ENCODE measurements around the gene GALNT10. TPM values are rescaled to one million over a fixed set of nuclear protein-coding genes. Genes with fewer than 3 reads are reported as not detected.

GALNT10 gene
- total and polyA plus RNA-seq, 10 of the 15 experiments (the other 5 are each of a cell fraction or from before 2014, with no cell fraction given): 3.9 to 35.4 (median 15.5) TPM

- BruUV-seq (replicated peaks): no TSS peak
- H3K9ac ChIP-seq (ENCODE audit: control insufficient read depth, insufficient read depth, low read length): no peak overlapping the region
- H3K4me1 ChIP-seq (ENCODE audit: control insufficient read depth, insufficient read depth, low read length): no peaks in the 10 kb centered on the region
- SMC1A ChIA-PET (ENCODE audit: uncharacterized antibody, unreplicated experiment): interaction anchor here (1.2 kb wide), 1 partner anchor 11 kb away, joined by 3 read pairs; no protein-coding TSS in a partner anchor
- POLR2A ChIA-PET: no interaction called here
- H4K20me1 ChIP-seq (ENCODE audit: control insufficient read depth, insufficient read depth): no peaks in the 10 kb centered on the region
- in situ Hi-C loops (cut with MboI) (no loop called here), intact Hi-C loops (cut with micrococcal nuclease; ENCODE audit: unreplicated experiment) (no loop called here)
- no peaks in the 10 kb centered on the region for H3K79me2 ChIP-seq (ENCODE audit: control insufficient read depth, insufficient read depth, low read length)
- CTCF ChIA-PET: interaction anchor here (1.0 kb wide), 1 partner anchor 65 kb away, joined by 3 read pairs; no protein-coding TSS in a partner anchor
- ATAC-seq (no peak), FAIRE-seq (no peak), DNase-seq (ENCODE audit: low read depth, low spot score) (no peak)
- H3K4me2 ChIP-seq (ENCODE audit: control insufficient read depth, insufficient read depth): no peak overlapping the region
- no peak overlapping the region for H3K27ac ChIP-seq (ENCODE audit: control insufficient read depth, insufficient read depth)
- RAD21 ChIA-PET (ENCODE audit: unreplicated experiment): no interaction called here
- no peak overlapping the region for H3K4me3 ChIP-seq
- 94% methylated on average over 5 of the region's 5 CpGs for WGBS (ENCODE audit: insufficient coverage, insufficient replicate concordance, low lambda C conversion rate, missing lambda C conversion rate)
- no peak overlapping the region for H2AFZ ChIP-seq (ENCODE audit: control insufficient read depth, low read depth, low read length)
- peaks cover 3 to 32% of the 10 kb centered on the region in 2 experiments for H3K36me3 ChIP-seq (ENCODE audit: control insufficient read depth in 2 of 2, insufficient read depth in 2 of 2, low read length in 1 of 2)
- no peaks in the 10 kb centered on the region for H3K9me3 ChIP-seq (replicated peaks; ENCODE audit: control insufficient read depth, insufficient read depth, low read length)
- H3K27me3 ChIP-seq (replicated peaks in 1 of 2; ENCODE audit: control insufficient read depth in 2 of 2, insufficient read depth in 2 of 2, low read length in 1 of 2): no peaks in the 10 kb centered on the region
- no peak for TF ChIP-seq POU2F2 (IDR thresholded peaks at IDR 0.05; ENCODE audit: borderline replicate concordance, low read depth, low read length)
These were observed 265.1 kb downstream of the GALNT10 start for GRCh38 chr5:154455585-154455984.

DNA sequence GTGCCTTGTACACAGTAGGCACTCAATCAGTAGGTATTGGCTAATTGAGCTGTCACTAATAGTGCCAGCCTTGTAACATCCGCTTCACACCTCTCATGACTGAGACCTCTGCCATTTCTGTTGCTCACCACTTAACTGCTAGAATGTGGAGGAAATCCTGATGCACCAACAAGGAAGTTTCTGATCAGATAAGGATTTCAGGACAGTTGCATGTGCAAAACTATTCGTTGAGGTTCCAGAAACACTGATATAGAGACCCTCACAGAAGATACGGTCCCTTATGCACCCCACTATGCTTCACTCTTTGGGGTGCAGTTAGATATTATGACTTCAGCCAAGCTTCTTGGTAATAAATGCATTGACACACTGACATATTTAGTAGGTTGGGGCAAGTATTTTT is 266.0 kb downstream of the GALNT10 start:
- Histone ChIP-seq H3K4me3 (no peak overlapping the region), H3K9me3 (replicated peaks; ENCODE audit: control insufficient read depth, insufficient read depth, low read length) (no peaks in the 10 kb centered on the region), H3K27ac (ENCODE audit: control insufficient read depth, insufficient read depth) (no peak overlapping the region), H4K20me1 (ENCODE audit: control insufficient read depth, insufficient read depth) (no peaks in the 10 kb centered on the region), H3K4me2 (ENCODE audit: control insufficient read depth, insufficient read depth) (no peak overlapping the region), H3K36me3 (ENCODE audit: control insufficient read depth in 2 of 2, insufficient read depth in 2 of 2, low read length in 1 of 2) (peaks cover 3 to 32% of the 10 kb centered on the region in 2 experiments), H3K79me2 (ENCODE audit: control insufficient read depth, insufficient read depth, low read length) (no peaks in the 10 kb centered on the region), H3K9ac (ENCODE audit: control insufficient read depth, insufficient read depth, low read length) (no peak overlapping the region), H3K27me3 (replicated peaks in 1 of 2; ENCODE audit: control insufficient read depth in 2 of 2, insufficient read depth in 2 of 2, low read length in 1 of 2) (no peaks in the 10 kb centered on the region), H3K4me1 (ENCODE audit: control insufficient read depth, insufficient read depth, low read length) (no peaks in the 10 kb centered on the region), H2AFZ (ENCODE audit: control insufficient read depth, low read depth, low read length) (no peak overlapping the region)
- ATAC-seq (no peak), DNase-seq (ENCODE audit: low read depth, low spot score) (no peak), FAIRE-seq (no peak)
- no TSS peak for BruUV-seq (replicated peaks)
- WGBS (ENCODE audit: insufficient coverage, insufficient replicate concordance, low lambda C conversion rate, missing lambda C conversion rate): 92% methylated on average over 3 of the region's 3 CpGs
- intact Hi-C loops (cut with micrococcal nuclease; ENCODE audit: unreplicated experiment) (no loop called here), in situ Hi-C loops (cut with MboI) (no loop called here)
- TF ChIP-seq MYC (IDR thresholded peaks at IDR 0.05; ENCODE audit: insufficient read depth, insufficient read length, insufficient replicate concordance, low read length, severe bottlenecking) (no peak), STAT3 (IDR thresholded peaks at IDR 0.05; ENCODE audit: low read depth, low read length) (no peak), RBBP5 (conservative IDR thresholded peaks at IDR 0.05) (no peak), STAT1 (conservative IDR thresholded peaks at IDR 0.05) (no peak), BMI1 (IDR thresholded peaks at IDR 0.05; ENCODE audit: borderline replicate concordance) (no peak), FOS (IDR thresholded peaks at IDR 0.05; ENCODE audit: borderline replicate concordance, extremely low read depth, insufficient read length) (no peak)
- ChIA-PET POLR2A (no interaction called here), RAD21 (ENCODE audit: unreplicated experiment) (no interaction called here), CTCF (interaction anchor here (1.0 to 1.2 kb wide), 2 partner anchors 10 to 64 kb away, joined by 3 to 4 read pairs; no protein-coding TSS in a partner anchor), SMC1A (ENCODE audit: uncharacterized antibody, unreplicated experiment) (interaction anchor here (1.2 kb wide), 1 partner anchor 12 kb away, joined by 3 read pairs; no protein-coding TSS in a partner anchor)
